Measurements from ENCODE around the gene FAM20B.

GRCh38 chr1:179108644-179109043 is 83.0 kb downstream of the FAM20B start:
- TF ChIP-seq, protein P1, sequence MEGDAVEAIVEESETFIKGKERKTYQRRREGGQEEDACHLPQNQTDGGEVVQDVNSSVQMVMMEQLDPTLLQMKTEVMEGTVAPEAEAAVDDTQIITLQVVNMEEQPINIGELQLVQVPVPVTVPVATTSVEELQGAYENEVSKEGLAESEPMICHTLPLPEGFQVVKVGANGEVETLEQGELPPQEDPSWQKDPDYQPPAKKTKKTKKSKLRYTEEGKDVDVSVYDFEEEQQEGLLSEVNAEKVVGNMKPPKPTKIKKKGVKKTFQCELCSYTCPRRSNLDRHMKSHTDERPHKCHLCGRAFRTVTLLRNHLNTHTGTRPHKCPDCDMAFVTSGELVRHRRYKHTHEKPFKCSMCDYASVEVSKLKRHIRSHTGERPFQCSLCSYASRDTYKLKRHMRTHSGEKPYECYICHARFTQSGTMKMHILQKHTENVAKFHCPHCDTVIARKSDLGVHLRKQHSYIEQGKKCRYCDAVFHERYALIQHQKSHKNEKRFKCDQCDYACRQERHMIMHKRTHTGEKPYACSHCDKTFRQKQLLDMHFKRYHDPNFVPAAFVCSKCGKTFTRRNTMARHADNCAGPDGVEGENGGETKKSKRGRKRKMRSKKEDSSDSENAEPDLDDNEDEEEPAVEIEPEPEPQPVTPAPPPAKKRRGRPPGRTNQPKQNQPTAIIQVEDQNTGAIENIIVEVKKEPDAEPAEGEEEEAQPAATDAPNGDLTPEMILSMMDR (IDR thresholded peaks at IDR 0.05) = no peak
- no peak for TF ChIP-seq POLR2A (IDR thresholded peaks at IDR 0.05)

Data from lower leg skin (tissue), 3 donors.